Measurements from ENCODE around the gene BET1.

The BET1 gene

DNA sequence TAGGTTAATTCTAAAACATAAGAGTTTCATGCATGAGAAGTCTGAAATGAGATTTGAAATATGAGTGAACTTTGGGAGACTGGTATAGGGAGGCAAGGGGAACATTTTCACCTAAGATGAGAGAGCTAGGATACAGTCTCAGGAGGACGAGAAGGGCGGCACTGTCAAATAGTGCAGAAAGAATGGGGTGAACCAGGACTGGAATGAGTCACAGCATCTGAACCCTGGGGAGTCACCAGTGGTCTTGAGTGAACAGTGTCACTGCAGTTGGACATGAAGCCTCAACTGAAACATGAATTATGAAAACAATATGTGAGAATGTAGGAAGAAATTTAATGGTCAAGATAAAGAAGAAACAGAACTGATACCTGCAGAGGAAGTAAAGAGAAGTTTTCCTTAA is 48.9 kb downstream of the BET1 start:
- no peak for DNase-seq

- no peak for DNase-seq
Measured at GRCh38 chr7:93949423-93949822, 54.7 kb downstream of the BET1 start.

DNA sequence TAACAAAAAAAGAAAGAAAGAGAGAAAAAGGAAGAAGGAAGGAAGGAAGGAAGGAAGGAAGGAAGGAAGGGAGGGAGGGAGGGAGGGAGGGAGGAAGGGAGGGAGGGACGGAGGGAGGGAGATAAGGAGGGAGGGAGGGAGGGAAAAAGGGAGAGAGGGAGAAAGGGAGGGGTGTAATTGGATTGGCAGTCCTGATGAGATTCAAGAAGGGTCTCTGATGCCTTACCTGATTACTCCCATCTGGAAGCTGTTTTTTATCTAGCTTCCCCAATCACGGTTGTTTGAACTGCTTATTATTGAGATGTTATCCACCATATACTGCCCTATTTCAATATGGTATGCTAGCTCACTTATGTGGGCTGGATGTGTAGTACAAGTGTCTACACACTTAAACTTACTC is 55.3 kb downstream of the BET1 start:
- no peak for DNase-seq

DNA sequence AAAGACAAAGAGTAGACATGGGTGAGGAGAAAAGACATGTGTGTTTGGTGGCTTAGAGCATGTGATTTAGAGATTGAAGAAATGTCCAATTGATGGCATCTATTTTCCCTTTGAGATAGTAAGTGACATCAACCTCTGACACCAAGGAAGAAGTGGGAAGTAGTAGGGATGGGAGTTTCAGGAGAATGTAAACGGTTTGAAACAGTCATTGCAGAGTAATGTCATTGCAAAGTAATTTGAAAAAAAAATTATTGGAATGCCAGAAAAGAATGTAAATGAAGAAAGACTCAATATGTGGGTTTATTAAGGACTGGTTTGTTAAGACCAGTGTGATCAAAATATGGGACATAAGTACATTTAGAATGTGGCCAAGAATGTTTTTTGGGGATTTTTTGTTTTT is 56.0 kb downstream of the BET1 start:
- DNase-seq, result no peak

DNA sequence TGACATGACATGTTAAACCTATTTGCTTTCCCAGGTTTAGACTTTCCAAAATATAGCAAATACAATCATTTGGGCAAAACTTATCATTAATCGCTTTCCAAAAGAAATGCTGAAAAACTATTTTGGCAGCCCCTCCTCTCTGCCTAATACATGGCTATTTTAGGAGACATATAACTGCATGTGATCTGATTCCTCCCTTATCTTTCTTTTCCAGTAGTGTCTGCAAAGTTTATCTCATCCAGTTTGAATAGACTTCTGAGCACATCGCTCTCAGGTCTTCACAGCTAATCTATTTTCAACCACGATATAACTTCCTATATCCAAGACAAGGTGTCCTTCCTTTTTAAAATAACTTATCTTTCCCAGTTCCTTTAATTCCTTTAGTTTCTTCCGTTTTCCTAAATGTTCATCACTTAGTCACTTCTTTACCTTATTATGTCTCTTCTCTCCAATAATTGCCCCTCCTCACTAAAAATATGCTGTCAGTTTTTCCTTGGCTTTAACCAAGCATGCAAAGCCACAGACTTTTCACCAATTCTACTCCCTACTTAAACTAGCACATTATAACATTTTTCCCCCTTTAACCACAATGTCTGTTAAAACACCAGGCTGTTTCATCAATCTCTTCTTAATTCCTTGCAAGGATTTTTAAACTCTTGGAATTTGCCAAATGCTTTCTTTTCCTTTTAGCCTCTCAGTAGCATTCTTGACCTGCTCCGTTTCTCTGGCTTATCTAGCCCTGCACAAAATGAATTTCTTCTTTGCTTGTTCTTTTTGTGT is 58.2 kb downstream of the BET1 start:
- no peak for DNase-seq

DNA sequence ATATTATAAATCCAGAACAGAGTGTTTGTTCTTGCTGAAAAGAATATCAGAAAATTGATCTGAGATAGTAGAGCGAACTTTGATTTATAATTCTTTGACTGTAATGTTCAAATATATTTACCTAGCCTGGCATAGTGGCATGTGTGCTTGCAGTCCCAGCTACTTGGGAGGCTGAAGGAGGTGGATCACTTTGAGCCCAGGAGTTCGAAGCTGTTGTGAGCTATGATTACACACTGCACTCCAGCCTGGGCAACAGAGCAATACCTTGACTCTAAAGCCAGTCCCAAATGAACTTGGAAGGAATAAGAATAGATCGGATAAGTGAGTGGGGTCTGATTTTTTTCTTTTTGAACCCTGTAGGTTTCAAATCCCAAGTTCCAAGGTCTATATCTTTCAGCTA is 59.1 kb downstream of the BET1 start:
- DNase-seq, result no peak

DNA sequence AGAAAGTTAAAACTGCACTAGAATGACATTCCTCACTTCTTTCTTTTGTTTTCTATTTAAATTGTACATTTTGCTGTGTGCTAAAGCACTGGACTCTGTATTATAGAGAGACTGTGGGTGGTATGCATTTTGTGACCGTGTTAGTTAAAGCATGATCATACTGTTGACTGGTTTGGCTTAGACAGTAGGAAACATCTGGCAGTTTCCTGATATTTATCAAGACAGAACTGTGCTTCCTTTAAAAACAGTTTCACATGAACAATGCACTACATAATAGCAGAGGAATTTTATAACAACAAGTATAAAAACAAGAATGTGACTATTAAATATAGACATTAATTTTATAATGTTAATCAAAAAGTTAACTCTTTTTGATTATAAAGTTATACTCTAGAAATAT is 59.5 kb downstream of the BET1 start:
- no peak for DNase-seq

DNA sequence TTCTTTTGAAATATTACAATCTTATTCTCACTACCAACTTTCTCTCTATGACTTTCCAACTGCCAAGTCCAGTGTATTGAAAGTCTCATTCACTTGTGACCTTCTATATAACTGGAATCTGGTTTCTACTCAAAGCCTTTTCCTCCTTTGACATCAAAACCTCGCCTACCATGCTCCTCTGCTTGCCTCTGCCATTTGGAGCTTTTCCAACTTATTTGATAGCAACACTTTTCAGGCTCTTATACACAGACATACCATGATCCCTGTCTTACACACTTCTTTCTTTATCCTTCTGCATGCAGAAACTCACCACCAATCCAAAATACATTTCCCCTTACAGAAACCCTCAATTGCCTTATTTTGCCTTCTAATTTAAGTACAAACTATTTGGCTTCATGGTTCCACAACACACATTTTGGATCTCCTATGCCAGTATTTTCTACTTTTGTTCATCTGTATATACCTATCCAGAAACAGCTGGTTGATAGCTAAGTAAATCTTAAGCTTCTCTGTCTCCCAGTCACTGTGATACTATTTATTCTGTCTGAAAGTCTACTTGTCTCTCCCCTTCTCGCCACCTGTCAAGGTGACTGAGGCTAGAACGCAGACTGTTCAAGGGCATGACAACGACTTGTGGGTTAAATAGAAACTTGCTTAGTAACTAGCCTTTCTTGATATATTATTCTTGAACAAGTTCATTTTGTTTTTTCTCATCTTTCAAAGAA is 60.2 kb downstream of the BET1 start:
- no peak for DNase-seq
